Activated CD4-positive, alpha-beta T cell treated with anti-CD3 and anti-CD28 coated beads for 48 hours (primary cell): Measurements from ENCODE around the gene SBK3.
"Not testable (repeated sequence)": the region's sequence is repeated elsewhere in the genome, so short reads cannot be mapped to it uniquely, and the experiment has no call there.

Source experiments
- DNase-seq: peaks from one replicate; pipeline ENCODE4 v3.0.0-alpha.2; 2020

The SBK3 gene, protein sequence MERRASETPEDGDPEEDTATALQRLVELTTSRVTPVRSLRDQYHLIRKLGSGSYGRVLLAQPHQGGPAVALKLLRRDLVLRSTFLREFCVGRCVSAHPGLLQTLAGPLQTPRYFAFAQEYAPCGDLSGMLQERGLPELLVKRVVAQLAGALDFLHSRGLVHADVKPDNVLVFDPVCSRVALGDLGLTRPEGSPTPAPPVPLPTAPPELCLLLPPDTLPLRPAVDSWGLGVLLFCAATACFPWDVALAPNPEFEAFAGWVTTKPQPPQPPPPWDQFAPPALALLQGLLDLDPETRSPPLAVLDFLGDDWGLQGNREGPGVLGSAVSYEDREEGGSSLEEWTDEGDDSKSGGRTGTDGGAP

DNA sequence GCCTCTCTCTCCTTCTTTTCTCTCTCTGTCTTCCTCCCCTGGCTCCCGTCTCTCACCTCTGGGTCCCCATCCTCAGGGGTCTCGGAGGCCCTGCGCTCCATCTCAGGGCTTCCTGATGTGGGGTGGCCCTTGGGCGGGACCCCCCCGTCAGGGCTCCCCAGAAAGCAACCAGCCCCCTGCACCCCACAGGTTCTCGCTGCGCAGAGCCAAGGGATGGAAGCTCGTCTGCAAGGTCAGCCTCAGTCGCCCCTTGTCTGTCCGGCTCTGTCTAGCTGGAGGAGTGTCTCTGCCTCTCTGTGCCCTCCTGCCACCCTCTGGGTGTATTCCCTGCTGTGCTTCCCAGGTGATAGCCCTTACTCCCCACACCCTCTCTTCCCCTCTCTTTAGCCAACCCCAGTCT, at the start of gene SBK3:
TSS of gene SBK3 (minus strand) at position 101 of the 400 bp plus-strand sequence. CDS start at position 101, 0 bp downstream.
- no peak for DNase-seq

DNA sequence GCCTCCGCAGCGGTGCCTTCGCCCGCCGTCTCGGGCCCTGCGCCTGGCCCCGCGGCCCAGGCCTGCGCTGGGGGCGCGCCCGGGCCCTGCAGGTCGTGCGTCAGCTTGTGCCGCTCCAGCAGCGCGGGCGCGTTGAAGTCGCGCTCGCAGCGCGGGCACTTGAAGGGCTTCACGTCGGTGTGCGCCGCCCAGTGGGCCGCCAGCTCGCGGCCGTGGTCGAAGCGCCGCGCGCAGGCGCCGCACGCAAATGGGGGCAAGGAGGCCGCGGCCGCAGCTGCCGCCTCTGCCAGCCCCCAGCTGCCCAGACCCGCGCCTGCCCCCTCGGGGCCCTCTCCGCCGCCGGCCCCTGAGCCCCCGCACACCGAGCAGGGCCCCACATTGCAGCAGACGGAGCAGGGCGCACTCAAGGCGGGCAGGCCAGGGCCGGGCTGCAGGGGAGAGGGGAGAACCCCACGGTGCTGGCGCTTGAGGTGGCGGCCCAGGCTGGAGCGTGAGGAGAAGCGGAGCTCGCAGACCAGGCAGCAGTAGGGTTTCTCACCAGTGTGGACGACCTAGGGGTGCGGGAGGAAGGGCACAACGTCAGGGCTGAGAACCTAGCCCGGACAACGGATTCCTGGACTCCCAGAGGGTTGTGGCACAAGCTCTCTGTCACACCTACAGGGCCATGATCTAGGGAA, 47.9 kb upstream of the SBK3 start:
- DNase-seq: no peak

DNA sequence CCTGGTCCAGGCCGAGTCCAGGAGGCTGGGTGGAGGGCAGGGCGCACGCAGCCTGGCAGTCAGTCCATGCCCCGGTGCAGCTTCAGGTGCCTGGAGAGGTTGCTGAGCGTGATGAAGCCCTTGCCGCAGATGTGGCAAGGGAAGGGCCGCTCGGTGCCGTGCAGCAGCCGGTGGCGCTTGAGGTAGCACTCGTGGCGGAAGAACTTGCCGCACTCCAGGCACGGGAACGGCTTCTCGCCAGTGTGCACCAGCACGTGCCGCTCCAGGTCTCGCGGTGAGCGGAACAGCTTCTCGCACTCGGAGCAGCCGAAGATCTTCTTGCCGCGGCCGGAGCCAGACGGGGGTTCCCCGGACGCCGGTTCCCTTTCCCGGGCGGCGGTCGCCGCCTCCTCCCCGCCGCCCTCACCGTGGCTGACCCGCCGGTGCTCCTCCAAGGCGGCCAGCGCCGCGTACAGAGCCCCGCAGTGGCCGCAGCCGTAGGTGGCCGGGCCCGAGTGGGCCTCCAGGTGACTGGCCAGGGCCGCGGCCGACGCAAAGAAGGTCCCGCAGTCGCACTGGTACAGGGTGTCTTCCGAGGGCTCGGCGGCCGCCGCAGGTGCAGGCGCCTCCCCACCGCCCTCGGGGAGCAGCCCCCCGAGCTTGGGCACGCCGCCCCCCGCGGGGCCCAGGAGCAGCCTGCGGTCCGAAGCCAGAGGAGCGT, 47.2 kb upstream of the SBK3 start:
- no peak for DNase-seq

DNA sequence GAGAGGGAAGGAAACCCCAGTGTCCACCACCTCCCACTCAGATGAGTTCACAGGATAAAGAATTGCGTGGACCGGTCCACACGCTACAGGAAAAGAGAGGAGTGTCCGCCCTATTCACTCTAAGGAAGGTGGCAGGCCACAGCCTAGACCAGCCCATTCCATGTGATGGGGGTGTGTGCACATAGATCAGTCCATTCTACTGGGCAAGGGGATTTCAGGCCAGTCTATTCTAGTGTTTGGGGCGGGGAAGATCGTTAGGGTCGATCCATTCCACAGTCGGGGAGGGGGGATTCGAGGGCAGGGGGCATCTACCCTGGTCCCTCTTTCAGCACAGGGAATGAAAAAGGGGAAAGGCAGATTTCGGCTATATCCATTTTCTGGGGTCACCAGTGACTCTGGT, 46.2 kb upstream of the SBK3 start:
- DNase-seq: no peak

DNA sequence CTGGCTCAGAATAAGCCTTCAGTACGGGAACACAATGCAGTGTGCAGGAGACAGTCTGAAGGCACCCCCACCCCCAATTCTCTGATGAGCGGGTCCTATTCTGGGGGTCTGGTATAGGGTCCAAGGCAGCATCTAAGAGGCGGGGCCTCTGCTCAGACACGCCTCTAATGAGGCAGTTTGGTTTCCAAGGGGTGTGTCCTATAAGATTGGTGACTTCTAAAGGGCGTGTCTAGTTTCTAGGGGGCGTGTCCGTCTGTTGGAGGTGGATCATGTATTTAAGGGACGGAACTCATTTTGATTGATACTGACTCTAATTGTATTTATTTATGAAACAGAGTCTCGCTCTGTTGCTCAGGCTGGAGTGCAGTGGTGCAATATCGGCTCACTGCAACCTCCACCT, 45.3 kb upstream of the SBK3 start:
- DNase-seq: peak; percentile 54

DNA sequence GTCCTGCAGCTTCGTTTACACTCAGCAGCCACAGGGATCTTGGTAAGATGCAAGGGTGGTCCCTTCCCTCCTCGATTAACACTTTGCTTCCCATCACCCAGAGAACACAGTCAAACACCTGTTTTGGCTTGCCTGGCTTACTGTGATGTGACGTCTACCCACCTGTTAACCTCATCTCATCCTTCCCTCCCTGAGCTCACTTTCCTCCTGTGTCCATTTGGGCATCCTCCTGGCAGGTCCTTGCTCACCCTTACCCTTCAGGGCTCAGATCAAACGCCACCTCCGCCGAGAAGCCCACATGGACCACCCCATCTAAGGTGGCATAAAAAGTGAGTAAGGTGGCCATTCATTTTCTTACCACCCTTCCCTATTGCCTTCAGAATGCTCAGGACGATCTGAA, 44.8 kb upstream of the SBK3 start:
- DNase-seq: no peak

DNA sequence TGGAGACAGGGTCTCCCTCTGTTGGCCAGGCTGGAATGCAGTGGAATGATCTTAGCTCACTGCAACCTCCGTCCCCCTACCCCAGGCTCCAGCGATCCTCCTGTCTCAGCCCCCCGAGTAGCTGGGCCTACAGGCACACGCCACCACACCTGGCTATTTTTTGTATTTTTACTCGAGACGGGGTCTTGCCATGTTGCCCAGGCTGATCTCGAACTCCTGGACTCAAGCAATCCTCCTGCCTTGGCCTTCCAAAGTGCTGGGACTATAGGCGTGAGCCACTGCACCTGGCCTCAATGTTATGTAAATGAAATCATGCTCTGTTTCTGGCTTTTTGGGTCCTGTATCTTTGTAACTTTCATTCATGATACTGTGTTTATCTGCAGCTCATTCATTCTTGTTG, 43.4 kb upstream of the SBK3 start:
- DNase-seq: no peak

DNA sequence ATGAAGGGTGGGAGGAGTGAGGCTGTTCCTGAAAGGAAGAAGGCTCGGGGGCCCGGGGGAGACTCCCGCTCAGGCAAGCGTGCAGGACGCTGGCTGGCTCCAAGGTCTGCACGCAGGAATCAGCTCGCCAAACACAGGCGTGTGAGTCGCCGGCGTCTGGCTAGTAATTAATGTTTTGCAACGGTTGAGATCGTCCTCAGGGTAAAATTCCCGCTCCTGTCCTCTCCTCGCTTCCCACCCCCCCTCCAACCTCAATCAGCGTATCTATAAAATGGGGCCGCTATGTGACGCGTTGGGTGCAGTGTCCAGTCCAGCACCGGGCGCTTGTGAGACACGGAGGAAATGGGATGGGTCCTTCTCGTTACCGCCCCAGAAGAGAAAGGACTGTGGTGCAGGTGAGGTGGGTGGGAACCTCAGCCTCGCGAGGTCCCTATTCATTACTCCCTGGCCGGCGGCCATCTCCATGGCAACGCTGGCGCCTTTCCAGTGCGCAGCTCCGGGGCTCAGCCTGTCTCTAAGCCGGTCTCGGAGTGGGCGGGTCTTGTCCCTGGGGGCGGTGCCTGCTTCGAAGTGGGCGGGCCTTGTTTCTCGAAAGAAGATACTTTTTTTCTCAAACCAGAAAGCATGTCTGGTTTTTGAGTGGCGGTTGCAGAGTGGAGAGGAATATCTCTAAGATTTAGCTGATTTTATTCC, 41.8 kb upstream of the SBK3 start:
- DNase-seq: peak; percentile 97

DNA sequence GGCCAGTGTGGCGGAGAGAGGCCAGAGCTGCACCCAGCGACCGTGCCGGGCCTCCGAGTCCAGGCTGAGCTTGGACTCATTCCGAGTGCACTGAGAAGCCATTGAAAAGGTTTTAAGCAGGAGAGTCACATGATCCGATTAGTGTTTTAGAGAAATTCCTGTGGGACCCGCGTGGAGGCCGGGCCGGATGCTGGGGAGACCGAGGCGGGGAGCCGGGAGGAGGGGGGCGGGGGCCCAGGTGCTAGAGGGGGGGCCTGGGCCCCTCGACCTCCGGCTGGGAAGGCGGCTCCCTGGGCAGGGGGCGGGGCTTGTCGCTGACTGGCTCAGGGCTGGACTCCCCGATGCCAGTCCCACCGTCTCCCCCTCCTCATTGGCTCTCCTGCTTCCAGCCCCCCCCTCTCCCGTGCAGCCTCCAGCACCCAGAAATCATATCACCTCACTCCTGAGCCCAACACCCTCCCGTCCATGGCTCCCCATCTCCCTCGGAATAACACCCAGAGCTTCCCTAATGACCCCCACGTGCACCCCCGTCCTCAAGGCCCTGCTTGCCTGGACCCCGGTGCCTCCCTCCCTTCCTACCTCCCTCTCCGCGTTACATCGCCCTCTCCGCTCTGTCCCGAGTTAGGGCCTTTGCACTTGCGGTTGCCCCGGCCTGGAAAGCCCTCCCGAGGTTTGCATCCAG, 40.5 kb upstream of the SBK3 start:
- peak; percentile 70 for DNase-seq

DNA sequence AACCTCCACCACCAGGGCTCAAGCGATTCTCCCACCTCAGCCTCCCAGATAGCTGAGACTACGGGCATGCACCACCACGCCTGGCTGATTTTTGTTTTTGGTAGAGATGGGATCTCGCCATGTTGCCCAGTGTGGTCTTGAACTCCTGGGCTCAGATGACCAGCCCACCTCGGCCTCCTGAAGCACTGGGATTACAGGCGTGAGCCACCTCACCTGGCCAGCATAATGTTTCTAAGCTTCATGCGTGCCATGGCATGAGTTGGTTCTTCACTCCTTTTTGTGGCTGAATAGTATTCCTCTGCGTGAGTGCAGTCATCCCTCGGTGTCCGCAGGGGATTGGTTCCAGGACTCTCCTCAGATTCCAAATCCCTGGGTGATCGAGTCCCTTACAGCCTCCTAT, 39.5 kb upstream of the SBK3 start:
- no peak for DNase-seq

DNA sequence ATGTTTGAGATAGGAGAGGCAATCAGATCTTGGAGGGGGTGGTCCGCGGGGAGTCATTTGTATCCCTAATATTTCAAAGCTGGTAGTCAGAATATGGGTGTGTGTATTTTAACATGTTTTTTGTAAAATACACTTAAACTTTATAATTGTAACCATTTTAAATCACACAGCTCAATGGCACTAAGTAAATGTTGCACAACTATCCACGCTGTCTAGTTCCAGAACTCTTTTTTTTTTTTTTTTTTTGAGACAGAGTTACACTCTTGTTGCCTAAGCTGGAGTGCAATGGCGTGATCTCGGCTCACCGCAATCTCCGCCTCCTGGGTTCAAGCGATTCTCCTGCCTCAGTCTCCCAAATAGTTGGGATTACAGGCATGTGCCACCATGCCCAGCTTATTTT, 38.6 kb upstream of the SBK3 start:
- DNase-seq: not testable (repeated sequence)

DNA sequence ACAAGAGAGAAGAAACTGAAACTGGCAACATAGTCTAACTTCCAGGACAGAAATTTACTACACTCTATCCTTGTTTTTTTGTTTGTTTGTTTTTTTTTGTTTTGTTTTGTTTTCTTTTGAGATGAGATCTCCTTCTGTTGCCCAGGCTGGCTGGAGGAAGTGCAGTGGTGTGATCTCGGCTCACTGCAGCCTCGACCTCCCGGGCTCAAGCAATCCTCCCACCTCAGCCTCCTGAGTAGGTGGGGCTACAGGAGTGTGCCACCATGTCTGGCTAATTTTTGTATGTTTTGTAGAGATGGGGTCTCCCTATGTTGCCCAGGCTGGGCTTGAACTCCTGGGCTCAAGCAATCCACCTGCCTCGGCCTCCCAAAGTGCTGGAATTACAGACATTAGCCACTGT, 36.9 kb upstream of the SBK3 start:
- not testable (repeated sequence) for DNase-seq

DNA sequence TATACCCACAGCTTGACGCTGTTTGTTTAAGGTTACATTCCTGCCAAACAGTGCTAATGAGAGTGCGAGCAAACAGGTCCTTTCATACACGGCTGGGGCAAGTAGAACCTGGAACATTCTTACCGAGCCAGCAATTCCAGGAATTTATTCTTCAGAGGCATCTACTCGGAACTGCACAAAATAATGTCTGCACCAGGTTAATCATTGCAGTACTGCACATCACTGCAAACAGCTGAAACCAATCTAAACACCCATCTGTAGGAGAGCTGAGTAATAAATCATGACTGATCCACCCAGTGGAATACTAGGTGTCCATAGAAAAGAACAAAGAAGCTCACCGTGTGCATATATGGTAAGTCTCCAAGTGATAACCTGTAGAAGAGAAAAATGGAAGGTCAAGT, 36.5 kb upstream of the SBK3 start:
- no peak for DNase-seq

DNA sequence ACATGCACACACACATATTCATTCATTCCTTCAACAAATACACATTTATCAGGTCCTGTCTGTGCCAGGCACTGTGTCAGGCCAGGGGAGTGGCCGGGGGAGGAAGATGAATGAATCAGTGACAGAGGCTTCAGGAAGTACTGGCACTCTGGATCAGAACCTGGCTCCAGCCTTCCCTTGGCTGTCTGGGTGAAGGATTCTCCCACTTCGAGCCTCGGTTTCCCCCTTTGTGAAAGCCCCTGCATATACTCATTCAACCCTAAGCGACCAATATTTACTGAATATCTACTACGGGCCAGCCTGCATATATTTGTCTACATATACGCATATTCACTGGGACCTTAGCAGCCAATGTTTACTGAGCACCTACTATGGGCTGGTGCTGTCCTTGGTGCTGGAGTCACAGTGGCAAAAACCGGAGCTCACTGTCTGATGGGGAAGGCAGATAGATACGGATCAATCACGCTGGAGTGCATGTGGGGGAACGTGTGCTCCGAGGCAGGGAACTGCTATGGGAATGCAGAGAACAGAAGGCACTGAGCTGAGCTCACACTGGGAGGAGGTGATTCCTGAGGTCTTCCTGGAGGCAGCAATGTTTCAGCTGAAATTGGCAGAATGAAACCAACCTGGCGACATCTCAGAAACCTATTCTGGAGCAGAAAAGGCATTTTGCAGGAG, 35.9 kb upstream of the SBK3 start:
- peak; percentile 29 for DNase-seq

DNA sequence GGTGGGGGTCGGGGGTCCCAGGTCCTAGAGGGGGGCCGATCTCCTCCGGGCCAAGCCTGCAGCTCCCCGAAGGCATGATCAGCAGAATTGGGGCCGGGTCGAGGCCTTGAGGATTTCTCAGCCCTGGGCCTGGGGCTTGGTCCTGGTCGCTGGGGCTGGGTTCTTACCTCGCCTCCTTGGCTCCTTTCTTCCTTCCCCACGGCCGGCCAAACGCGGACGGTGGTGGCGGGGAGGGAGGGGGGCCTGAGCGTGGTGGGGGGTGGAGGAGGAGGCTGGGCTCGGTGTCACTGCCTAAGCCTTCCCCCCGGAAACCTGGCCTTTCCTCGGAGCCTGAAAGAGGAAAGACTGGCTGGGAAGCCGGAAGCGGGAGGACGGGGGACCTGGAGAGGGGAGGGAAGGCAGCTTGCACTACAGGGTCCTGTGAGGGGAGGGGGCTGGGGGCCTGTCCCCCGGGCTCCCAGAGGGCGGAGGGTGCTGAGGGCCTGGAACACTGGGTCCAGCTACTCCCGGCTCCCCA, 35.3 kb upstream of the SBK3 start, which contains the start of gene ZNF579:
TSS of gene ZNF579 (minus strand) at position 221 of the 517 bp plus-strand sequence. CDS start 1,209 bp downstream, outside the sequence.
- peak; percentile 91 for DNase-seq

DNA sequence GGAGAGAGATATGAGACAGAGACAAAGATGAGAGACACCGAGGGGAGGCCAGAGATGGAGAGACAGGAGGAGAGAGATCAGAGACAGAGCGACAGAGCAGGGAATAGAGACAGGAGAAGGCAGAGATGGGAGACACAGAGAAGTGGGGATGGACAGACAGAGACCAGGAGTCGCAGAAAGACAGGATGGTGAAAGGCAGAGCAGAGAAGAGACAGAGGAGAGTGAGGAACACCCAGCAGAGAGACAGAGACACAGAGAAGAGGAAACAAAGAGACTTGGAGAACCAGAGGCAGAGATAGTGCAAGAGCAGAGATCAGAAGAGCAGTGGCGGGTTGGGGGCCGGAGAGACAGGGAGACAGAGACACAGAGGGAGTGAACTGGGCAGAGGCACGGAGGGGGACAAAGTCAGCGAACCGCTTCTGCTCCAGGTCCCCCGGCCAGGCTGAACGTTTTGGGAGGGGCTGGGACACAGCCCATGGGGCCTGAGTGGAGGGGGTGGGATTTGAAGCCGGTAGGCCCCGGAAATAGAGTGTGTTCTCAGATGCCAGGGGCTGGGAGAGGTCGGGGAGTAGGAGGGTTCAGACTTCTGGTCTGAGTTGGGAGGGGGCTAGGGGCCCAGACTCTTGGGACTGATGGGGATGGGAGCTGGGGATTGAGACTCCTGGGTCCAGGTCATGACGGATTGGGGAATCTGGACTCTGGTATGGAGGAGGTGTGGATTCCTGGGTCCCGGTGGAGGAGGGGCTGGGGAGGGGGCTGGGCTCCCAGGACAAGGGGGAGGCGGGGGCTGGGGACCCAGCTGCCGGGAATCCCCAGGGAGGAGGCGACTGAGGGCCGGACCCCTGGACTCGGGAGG, 34.7 kb upstream of the SBK3 start:
- DNase-seq: no peak

DNA sequence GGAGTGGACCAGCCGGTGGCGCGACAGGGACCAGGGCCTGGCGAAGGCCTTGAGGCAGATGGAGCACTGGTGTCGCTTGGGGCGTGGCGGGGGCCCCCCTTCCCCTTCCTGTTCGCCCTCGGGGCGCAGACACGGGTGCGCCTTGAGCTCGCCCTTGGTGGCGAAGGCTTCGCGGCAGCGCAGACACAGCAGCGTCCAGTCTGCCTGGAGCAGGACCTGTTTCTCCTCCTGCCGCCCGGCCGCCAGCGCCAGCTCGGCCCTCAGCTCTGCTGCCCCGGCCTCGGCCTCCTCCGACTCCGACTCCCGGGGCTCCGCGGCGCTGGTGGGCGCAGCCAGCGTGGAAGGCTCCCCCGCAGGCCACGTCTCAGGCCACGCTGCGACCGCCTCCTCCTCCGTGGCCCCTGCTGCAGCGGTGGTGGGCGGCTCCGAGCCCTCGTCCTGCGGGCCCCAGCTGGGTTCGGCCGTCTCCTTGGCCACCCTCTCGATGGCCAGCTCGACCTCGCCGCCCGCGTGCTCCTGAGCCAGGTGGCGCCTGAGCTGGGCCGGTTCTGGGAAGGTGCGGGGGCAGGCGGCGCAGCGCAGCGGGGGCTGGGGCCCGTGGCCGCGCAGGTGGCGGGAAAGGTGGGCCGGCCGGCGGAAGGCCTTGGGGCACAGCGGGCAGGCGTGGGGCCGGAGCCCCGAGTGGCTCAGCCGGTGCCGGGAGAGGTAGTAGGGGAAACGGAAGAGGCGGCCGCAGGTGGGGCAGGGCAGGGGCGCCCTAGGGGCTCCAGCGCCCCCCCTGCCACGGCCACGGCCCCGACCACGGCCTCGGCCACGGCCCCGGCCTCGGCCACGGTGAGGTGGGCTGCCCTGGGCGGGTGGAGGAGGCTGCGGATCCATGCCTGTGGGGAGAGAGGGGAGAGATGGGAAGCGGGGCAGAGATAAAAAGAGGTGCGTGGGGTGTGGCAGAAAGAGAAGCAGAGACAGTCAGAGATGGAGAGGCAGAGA, 33.7 kb upstream of the SBK3 start:
- DNase-seq: no peak

DNA sequence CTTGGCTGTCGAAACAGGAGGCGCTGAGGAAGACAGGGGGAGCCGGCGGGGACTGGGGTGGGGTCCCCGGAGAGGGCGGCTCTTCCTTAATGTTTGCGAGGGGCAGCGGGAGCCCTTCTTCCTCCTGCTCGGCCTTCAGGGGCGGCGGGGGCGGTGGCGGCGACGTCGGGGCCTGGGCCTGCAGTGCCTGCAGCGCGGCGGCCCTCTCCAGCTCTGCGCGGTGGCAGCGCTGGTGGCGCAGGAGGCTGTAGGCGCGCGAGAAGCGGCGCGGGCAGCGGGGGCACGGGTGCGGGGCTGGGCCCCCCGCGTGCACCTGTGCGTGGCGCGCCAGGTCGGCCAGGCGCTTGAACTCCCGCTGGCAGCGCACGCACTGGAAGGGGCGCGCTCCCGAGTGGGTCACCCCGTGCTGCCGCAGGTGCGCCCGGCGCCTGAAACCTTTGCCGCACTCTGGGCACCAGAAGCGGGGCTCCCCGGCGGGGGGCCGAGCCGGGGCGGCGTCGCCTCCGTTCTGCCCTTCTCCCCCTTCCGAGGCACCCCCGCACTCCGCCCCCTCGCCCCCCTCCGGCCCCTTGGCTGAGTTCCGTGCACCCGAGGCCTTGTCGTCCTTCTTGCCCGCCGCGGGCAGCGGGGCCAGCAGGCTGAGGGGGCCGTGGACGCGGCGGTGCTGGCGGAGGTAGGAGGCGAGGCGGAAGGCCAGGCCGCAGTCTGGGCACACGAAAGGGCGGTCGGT, 32.9 kb upstream of the SBK3 start:
- DNase-seq: no peak

DNA sequence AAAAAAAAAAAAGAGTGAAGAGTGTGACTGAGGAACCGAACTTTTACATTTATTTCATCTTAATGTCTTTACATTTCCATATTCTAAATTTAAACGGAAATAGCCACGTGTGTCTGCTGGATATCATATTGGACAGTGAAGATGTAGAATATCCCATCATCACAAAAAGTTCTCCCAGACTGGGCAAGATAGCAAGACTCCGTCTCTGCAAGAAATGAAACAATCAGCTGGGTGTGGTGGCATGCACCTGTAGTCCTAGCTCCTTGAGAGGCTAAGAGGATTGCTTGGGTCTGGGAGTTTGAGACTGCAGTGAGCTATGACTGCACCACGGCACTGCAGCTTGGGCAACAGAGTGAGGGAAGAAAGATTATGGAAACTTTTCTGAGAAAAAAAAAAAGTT, 31.4 kb upstream of the SBK3 start:
- no peak for DNase-seq
